GM23248 (cell line): Measurements from ENCODE around the gene CTIF. TPM values are rescaled to one million over a fixed set of nuclear protein-coding genes. Genes with fewer than 3 reads are reported as not detected.
A peak's percentile ranks its signal among the peaks of the same experiment; 100 is the strongest.

Experiments
- DNase-seq: peaks from one replicate; pipeline ENCODE4 v3.0.0-alpha.2; 2015
- H2AFZ ChIP-seq: fragments of 200-600 bp; sonication (generic); 2 replicates; pipeline ENCODE4 v1.6.1; 2016; ENCODE audit warnings: antibody characterized with exemption
- H3F3A ChIP-seq: fragments of 200-600 bp; sonication (generic); 2 replicates; pipeline ENCODE4 v1.6.1; 2016; ENCODE audit warnings: mild to moderate bottlenecking, antibody characterized with exemption, mixed run types; ENCODE audit not compliant: insufficient read depth
- H3K27ac ChIP-seq: fragments of 200-600 bp; sonication (generic); 2 replicates; pipeline ENCODE4 v1.5.1; 2016; ENCODE audit warnings: mild to moderate bottlenecking
- H3K27me3 ChIP-seq: fragments of 200-600 bp; sonication (generic); replicated peaks from 2 replicates; pipeline ENCODE4 v1.6.1; 2016; ENCODE audit warnings: mild to moderate bottlenecking; ENCODE audit not compliant: insufficient read depth
- H3K36me3 ChIP-seq: fragments of 200-600 bp; sonication (generic); 2 replicates; pipeline ENCODE4 v1.6.1; 2016; ENCODE audit warnings: low read depth, mild to moderate bottlenecking
- H3K4me1 ChIP-seq: fragments of 200-600 bp; sonication (generic); 2 replicates; pipeline ENCODE4 v1.6.1; 2016; ENCODE audit warnings: mild to moderate bottlenecking; ENCODE audit not compliant: insufficient read depth
- H3K4me2 ChIP-seq: fragments of 200-600 bp; sonication (generic); one replicate; pipeline ENCODE4 v1.6.1; 2016; ENCODE audit warnings: mild to moderate bottlenecking; ENCODE audit not compliant: unreplicated experiment
- H3K4me3 ChIP-seq: fragments of 200-600 bp; sonication (generic); 2 replicates; pipeline ENCODE4 v1.5.1; 2016; ENCODE audit warnings: mild to moderate bottlenecking
- H3K79me2 ChIP-seq: fragments of 200-600 bp; sonication (generic); 2 replicates; pipeline ENCODE4 v1.6.1; 2016; ENCODE audit warnings: mild to moderate bottlenecking; ENCODE audit not compliant: insufficient read depth
- H3K9ac ChIP-seq: fragments of 200-600 bp; sonication (generic); 2 replicates; pipeline ENCODE4 v1.6.1; 2016; ENCODE audit warnings: mild to moderate bottlenecking
- H3K9me2 ChIP-seq: fragments of 200-600 bp; sonication (generic); 2 replicates; pipeline ENCODE4 v1.6.1; 2016; ENCODE audit warnings: mixed run types, mild to moderate bottlenecking, moderate library complexity; ENCODE audit not compliant: insufficient read depth
- H3K9me3 ChIP-seq: fragments of 200-600 bp; sonication (generic); one replicate; pipeline ENCODE4 v1.6.1; 2017; ENCODE audit warnings: low read depth
- H4K20me1 ChIP-seq: fragments of 200-600 bp; sonication (generic); 2 replicates; pipeline ENCODE4 v1.6.0; 2016; ENCODE audit not compliant: insufficient read depth
- EZH2 ChIP-seq: fragments of 200-600 bp; sonication (generic); IDR thresholded peaks from 2 replicates; pipeline ENCODE4 v1.6.1; 2018; ENCODE audit warnings: antibody characterized with exemption, mild to moderate bottlenecking; ENCODE audit not compliant: insufficient read depth, poor library complexity, severe bottlenecking
- EZH2phosphoT487 ChIP-seq: fragments of 200-600 bp; sonication (generic); IDR thresholded peaks from 2 replicates; pipeline ENCODE4 v1.6.1; 2018; ENCODE audit warnings: antibody characterized with exemption, moderate library complexity, mild to moderate bottlenecking, low read depth; ENCODE audit not compliant: insufficient read depth
- WGBS, 2 experiments: methylation state at CpG; one replicate each; pipeline ENCODE4 v1.1.6; 2015 to 2017; ENCODE audit warnings: low lambda C conversion rate in 2 of 2, low coverage in 1 of 2; ENCODE audit errors: missing lambda C conversion rate in 2 of 2; 5-methylcytosine and 5-hydroxymethylcytosine counted together
- in situ Hi-C: fragments of 300-500 bp; cut with MboI; formaldehyde crosslinking; loops from 2 replicates; pipeline ENCODE4 v1.15.0; 2020
- polyA plus RNA-seq: library from polyadenylated mRNA; unstranded; fragments of >200 nt; fragmentation: Nextera tagmentation; extraction: Ambion mirVana; gene quantifications from 2 replicates; pipeline ENCODE4 v1.2.1, GENCODE V29; 2016
- total RNA-seq: library from RNA; depleted of rRNA; stranded (reverse); fragments of >200 nt; shearing (Covaris generic); gene quantifications from 2 replicates; pipeline ENCODE4 v1.2.3, GENCODE V29; 2014

CTIF gene
- total and polyA plus RNA-seq, 2 experiments from 2014 or later = 21.5 to 46.8 TPM

GRCh38 chr18:48560491-48560890 is 21.7 kb downstream of the CTIF start:
- no peak overlapping the region for H3K4me3 ChIP-seq
- no peak overlapping the region for H3K9ac ChIP-seq
- in situ Hi-C loops = no loop called here
- H3F3A ChIP-seq = peaks cover 18% of the 10 kb centered on the region
- TF ChIP-seq EZH2 (no peak), EZH2phosphoT487 (no peak)
- H3K9me2 ChIP-seq = no peaks in the 10 kb centered on the region
- no peaks in the 10 kb centered on the region for H4K20me1 ChIP-seq
- whole genome bisulfite sequencing, 2 experiments = 88 to 91% methylated on average over 7 of the region's 7 CpGs
- H3K79me2 ChIP-seq = peaks cover 98% of the 10 kb centered on the region
- no peak overlapping the region for H2AFZ ChIP-seq
- no peaks in the 10 kb centered on the region for H3K27me3 ChIP-seq
- H3K4me1 ChIP-seq = peaks cover 29% of the 10 kb centered on the region
- H3K36me3 ChIP-seq = peaks cover 11% of the 10 kb centered on the region; the same call in 1 of the 2 replicates
- no peaks in the 10 kb centered on the region for H3K9me3 ChIP-seq
- no peak overlapping the region for H3K4me2 ChIP-seq
- no peak for DNase-seq
- H3K27ac ChIP-seq = no peak overlapping the region

DNA sequence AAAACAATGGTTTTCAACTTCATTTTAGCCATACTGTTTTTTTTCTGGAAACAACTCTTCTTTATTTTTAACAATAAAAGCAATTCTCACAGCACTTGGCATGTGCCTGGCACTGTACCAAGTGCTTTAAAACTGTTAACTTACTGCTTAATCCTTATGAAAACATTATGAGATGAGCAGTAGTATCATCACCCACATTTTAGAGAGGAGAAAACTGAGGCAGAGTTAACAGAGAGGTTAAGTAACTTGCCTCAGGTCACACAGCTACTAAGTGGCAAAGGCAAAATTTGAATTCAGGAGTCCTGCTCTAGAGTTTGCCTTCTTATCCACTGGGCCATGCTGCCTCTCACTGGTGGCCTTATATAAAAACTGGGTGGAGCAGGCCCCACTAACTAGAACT is 23.2 kb downstream of the CTIF start:
- H3F3A ChIP-seq = peaks cover 18% of the 10 kb centered on the region
- TF ChIP-seq EZH2 = no peak
- TF ChIP-seq EZH2phosphoT487 = no peak
- peaks cover 33% of the 10 kb centered on the region for H3K4me1 ChIP-seq
- H3K27ac ChIP-seq = peak overlapping the region; percentile 65
- peaks cover 98% of the 10 kb centered on the region for H3K79me2 ChIP-seq
- H3K9ac ChIP-seq = peak overlapping the region; percentile 40; the same call in 1 of the 2 replicates
- H2AFZ ChIP-seq = no peak overlapping the region
- peaks cover 3% of the 10 kb centered on the region; the same call in 1 of the 2 replicates for H4K20me1 ChIP-seq
- in situ Hi-C loops = no loop called here
- H3K9me2 ChIP-seq = no peaks in the 10 kb centered on the region
- peak overlapping the region; percentile 66 for H3K4me2 ChIP-seq
- H3K36me3 ChIP-seq = peaks cover 11% of the 10 kb centered on the region; the same call in 1 of the 2 replicates
- DNase-seq = no peak
- no peaks in the 10 kb centered on the region for H3K9me3 ChIP-seq
- no peaks in the 10 kb centered on the region for H3K27me3 ChIP-seq
- H3K4me3 ChIP-seq = no peak overlapping the region

DNA sequence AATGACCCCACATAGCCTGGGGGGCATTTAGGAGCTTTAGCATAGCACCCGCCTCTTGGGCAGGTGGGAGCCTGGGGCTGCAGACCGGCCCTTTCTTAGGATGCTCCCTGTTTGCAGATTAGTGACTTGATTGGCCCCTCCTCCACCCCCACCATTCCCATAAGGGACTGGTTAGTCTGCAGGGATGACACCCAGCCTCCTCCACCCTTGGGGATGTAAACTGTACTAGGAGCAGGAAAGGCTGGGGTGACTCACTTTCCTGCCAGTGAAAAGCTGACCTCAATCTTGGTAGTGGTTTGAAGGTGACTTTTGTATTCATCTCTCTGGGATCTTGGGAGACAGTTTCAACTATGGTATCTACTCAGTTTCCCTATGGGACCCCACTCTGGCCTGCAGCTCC is 24.2 kb downstream of the CTIF start:
- Histone ChIP-seq H3K79me2 (peaks cover 98% of the 10 kb centered on the region), H3K36me3 (peaks cover 11% of the 10 kb centered on the region; the same call in 1 of the 2 replicates), H3K9me3 (no peaks in the 10 kb centered on the region), H3K4me2 (peak overlapping the region; percentile 66), H3K4me3 (no peak overlapping the region), H2AFZ (no peak overlapping the region), H3F3A (peaks cover 18% of the 10 kb centered on the region), H3K27ac (peak overlapping the region; percentile 65), H3K9ac (peak overlapping the region; percentile 40; the same call in 1 of the 2 replicates), H3K27me3 (no peaks in the 10 kb centered on the region), H3K4me1 (peaks cover 33% of the 10 kb centered on the region), H4K20me1 (peaks cover 6% of the 10 kb centered on the region; the same call in 1 of the 2 replicates), H3K9me2 (no peaks in the 10 kb centered on the region)
- 9 to 37% methylated on average over 2 of the region's 2 CpGs for WGBS, 2 experiments
- in situ Hi-C loops = no loop called here
- TF ChIP-seq EZH2phosphoT487 (no peak), EZH2 (no peak)
- DNase-seq = peak; percentile 96

GRCh38 chr18:48564139-48564538 is 25.3 kb downstream of the CTIF start:
- no peaks in the 10 kb centered on the region for H3K9me2 ChIP-seq
- H3F3A ChIP-seq = peaks cover 18% of the 10 kb centered on the region
- H2AFZ ChIP-seq = no peak overlapping the region
- H3K9me3 ChIP-seq = no peaks in the 10 kb centered on the region
- no peak overlapping the region for H3K4me3 ChIP-seq
- in situ Hi-C loops = no loop called here
- peaks cover 12% of the 10 kb centered on the region; the same call in 1 of the 2 replicates for H3K36me3 ChIP-seq
- H3K4me1 ChIP-seq = peaks cover 33% of the 10 kb centered on the region
- TF ChIP-seq EZH2phosphoT487 (no peak), EZH2 (no peak)
- no peak overlapping the region for H3K4me2 ChIP-seq
- no peaks in the 10 kb centered on the region for H3K27me3 ChIP-seq
- H4K20me1 ChIP-seq = peaks cover 8% of the 10 kb centered on the region; the same call in 1 of the 2 replicates
- WGBS, 2 experiments = 93 to 96% methylated on average over 8 of the region's 8 CpGs
- no peak overlapping the region for H3K9ac ChIP-seq
- peaks cover 98% of the 10 kb centered on the region for H3K79me2 ChIP-seq
- DNase-seq = no peak
- peak overlapping the region; percentile 65 for H3K27ac ChIP-seq

GRCh38 chr18:48565105-48565504 is 26.3 kb downstream of the CTIF start:
- in situ Hi-C loops = no loop called here
- TF ChIP-seq EZH2phosphoT487 (no peak), EZH2 (no peak)
- Histone ChIP-seq H3K79me2 (peaks cover 98% of the 10 kb centered on the region), H3K9me3 (no peaks in the 10 kb centered on the region), H3K9ac (no peak overlapping the region), H3K4me3 (no peak overlapping the region), H3K4me1 (peaks cover 33% of the 10 kb centered on the region), H3F3A (peaks cover 18% of the 10 kb centered on the region), H2AFZ (no peak overlapping the region), H3K27me3 (no peaks in the 10 kb centered on the region), H3K36me3 (0 out of 2 replicates have a peak, but pooled peaks cover 6% of the 10 kb centered on the region), H3K9me2 (no peaks in the 10 kb centered on the region), H3K4me2 (no peak overlapping the region), H4K20me1 (peaks cover 12% of the 10 kb centered on the region; the same call in 1 of the 2 replicates), H3K27ac (no peak overlapping the region)
- 61 to 71% methylated on average over 10 of the region's 10 CpGs for WGBS, 2 experiments
- no peak for DNase-seq
